Fibroblast of peridontal ligament (primary cell): Measurements from ENCODE around the gene NT5E.
A peak's percentile ranks its signal among the peaks of the same experiment; 100 is the strongest.
"Not testable (repeated sequence)": the region's sequence is repeated elsewhere in the genome, so short reads cannot be mapped to it uniquely, and the experiment has no call there.

ENCODE experiments used
- DNase-seq: peaks from one replicate; pipeline ENCODE4 v3.0.0-alpha.2; 2010; ENCODE audit errors: extremely low read depth

NT5E gene

GRCh38 chr6:85493389-85493788 is 43.5 kb downstream of the NT5E start:
- no peak for DNase-seq

- no peak for DNase-seq
Measured at GRCh38 chr6:85494547-85495536, 45.0 kb downstream of the NT5E start.

DNA sequence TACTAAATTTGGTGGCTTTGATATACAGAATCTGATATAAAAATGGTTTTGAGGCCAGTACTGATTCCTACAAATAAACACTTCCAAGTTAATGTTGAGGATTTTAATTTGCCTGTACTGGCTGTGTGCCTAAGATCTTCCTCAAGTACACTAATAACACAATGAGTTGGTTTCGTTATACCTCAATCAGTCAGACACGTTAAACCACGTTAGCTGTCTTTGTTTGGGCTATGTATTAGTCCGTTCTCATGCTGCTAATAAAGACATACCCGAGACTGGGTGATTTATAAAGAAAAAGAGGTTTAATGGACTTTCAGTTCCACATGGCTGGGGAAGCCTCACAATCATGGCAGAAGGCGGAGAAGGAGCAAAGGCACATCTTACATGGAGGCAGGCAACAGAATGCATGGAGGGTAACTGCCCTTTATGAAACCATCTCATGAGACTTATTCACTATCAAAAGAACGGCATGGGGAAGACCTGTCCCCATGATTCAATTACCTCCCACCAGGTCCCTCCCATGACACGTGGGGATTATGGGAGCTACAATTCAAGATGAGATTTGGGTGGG is 46.2 kb downstream of the NT5E start:
- no peak for DNase-seq

DNA sequence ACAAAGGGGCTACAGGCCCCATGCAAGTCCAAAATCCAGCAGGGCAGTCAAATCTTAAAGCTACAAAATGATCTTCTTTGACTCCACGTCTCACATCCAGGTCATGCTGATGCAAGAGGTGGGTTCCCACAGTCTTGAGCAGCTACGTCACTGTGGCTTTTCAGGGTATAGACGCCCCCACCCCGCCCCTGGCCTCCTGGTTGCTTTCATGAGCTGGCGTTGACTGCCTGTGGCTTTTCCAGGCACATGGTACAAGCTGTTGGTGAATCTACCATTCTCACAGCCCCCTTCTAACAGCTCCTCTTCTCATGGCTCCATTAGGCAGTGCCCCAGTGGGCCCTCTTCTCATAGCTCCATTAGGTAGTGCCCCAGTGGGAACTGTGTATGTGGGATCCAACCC is 47.0 kb downstream of the NT5E start:
- no peak for DNase-seq

DNA sequence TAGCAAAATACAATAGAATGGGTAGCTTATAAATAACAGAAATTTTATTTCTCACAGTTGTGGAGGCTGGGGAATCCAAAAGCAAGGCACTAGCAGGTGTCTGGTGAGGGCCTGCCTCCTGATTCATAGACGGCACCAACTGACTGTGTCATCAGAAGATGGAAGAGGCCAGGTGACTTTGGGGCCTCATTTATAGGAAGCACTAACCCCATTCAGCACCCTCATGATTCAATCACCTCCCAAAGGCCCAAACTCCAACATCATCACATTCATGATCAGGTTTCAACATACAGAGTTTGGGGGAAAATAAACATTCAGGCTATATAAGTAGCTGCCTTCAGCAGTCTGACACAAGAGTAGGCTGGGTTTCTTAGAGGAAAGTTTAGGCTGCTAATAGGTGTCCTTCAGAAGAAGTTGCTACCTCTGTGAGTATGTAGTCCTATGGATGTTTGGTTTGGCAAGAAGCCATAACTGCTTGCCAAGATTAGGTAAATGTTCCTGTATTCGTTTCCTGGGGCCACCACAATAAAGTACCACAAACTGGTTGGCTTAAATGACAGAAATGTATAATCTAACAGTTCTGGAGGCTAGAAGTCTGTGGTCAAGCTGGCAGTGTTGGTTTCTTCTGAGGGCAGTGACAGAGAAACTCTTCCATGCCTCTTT is 48.8 kb downstream of the NT5E start:
- DNase-seq: peak; percentile 31

DNA sequence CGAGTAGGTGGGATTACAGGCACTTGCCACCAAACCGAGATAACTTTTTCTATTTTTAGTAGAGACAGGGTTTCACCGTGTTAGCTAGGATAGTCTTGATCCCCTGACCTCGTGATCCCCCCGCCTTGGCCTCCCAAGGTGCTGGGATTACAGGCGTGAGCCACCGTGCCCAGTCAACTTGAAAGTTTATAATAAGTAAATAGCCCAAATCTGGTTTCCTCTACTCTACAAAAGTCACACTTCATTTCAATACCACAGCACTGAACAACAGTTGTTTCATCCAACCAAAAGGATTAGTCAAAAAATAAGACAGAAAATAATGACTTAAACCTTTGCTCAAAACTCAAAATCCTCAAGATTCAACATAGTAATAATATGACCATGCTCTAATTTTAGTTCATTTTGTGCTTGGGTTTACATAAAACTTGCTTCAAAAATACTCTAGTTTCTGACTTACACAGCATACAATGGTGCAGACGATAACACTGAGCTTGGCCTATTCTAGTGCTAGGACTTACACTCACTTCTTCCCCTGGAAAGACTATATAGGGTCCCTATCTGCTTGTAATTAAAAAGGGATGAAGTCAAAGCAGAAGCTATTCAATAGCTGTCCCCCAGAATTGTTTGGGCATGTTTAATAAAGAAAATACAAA is 56.7 kb downstream of the NT5E start:
- DNase-seq: no peak

DNA sequence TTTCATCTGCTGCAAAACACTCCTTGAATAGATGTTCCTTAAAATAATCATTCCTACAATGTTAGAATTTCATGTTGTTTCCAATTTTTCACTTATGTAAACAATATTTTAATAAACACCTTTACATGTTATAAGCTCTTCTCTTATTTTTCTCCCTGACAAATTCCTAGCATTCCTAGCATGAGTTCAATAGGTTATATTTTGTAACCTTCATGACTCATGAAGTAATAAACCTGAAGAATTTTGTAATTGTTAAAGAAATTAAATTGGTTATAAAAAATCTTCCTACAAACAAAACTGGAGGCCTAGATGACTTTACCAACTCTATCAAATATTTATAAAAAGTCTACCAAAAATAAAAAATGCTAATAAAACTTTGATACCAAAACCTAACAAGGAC is 66.3 kb downstream of the NT5E start:
- no peak for DNase-seq

DNA sequence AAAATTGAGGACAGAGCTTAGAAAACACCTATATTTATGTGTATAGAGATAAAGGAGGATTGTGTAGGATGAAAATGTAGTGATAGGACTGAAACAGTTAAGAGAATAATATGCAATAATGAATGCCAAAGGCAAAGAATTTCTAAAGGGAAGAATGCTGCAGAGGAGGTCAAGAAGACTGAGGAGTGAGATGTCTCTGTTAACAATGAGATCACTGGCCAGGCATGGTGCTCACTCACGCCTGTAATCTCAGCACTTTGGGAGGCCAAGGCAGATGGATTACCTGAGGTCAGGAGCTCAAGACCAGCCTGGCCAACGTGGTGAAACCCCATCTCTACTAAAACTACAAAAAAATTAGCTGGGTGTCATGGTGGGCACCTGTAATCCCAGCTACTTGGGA is 74.4 kb downstream of the NT5E start:
- DNase-seq: not testable (repeated sequence)

GRCh38 chr6:85537055-85537494 is 87.2 kb downstream of the NT5E start:
- DNase-seq: peak; percentile 54

GRCh38 chr6:85544776-85545175 is 94.9 kb downstream of the NT5E start:
- peak; percentile 8 for DNase-seq
